Measurements from ENCODE around the gene ATM.

DNA sequence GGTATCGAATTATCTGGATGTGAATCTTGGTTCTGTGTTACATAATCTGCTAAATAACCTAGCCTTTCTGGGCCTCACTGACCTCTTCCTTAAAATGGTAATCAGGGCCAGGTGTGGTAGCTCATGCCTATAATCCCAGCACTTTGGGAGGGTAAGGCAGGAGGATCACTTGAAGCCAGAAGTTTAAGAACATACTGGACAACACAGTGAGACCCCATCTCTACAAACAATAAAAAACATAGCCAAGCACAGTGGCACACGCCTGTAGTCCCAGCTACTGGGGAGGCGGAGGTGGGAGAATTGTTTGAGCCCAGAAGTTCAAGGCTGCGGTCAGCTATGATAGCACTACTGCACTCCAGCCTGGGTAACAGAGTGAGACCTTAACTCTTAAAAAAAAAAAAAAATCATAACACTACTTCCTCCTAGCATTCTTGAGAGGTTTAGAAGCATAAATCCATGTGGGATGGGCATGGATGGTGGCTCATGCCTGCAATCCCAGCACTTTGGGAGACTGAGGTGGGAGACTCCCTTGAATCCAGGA, 171.9 kb downstream of the ATM start:
- TF ChIP-seq CHD2 (IDR thresholded peaks at IDR 0.05; ENCODE audit: borderline replicate concordance, low read depth, low read length) (no peak), HDAC2 (IDR thresholded peaks at IDR 0.05) (no peak), SIN3A (IDR thresholded peaks at IDR 0.05; ENCODE audit: low read depth, low read length) (no peak), CBFB (IDR thresholded peaks at IDR 0.05; ENCODE audit: low read depth) (no peak), CREB1 (IDR thresholded peaks at IDR 0.05; ENCODE audit: low read depth) (no peak), TCF3 (IDR thresholded peaks at IDR 0.05; ENCODE audit: borderline replicate concordance, insufficient read depth, low read depth, low read length) (no peak), RFX5 (IDR thresholded peaks at IDR 0.05; ENCODE audit: low read depth, low read length) (no peak), SP1 (IDR thresholded peaks at IDR 0.05; ENCODE audit: low read depth, low read length) (no peak), POLR2A (IDR thresholded peaks at IDR 0.05; ENCODE audit: low read depth, low read length) (no peak), NR2C1 (IDR thresholded peaks at IDR 0.05) (no peak)
- TF ChIP-seq, protein P1, sequence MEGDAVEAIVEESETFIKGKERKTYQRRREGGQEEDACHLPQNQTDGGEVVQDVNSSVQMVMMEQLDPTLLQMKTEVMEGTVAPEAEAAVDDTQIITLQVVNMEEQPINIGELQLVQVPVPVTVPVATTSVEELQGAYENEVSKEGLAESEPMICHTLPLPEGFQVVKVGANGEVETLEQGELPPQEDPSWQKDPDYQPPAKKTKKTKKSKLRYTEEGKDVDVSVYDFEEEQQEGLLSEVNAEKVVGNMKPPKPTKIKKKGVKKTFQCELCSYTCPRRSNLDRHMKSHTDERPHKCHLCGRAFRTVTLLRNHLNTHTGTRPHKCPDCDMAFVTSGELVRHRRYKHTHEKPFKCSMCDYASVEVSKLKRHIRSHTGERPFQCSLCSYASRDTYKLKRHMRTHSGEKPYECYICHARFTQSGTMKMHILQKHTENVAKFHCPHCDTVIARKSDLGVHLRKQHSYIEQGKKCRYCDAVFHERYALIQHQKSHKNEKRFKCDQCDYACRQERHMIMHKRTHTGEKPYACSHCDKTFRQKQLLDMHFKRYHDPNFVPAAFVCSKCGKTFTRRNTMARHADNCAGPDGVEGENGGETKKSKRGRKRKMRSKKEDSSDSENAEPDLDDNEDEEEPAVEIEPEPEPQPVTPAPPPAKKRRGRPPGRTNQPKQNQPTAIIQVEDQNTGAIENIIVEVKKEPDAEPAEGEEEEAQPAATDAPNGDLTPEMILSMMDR (IDR thresholded peaks at IDR 0.05 in 2 of 3, conservative IDR thresholded peaks at IDR 0.05 in 1 of 3; ENCODE audit: control insufficient read depth in 2 of 3, extremely low read depth in 1 of 3, insufficient read depth in 1 of 3, low read depth in 3 of 3, low read length in 3 of 3) = no peak
- TF ChIP-seq, protein P2, sequence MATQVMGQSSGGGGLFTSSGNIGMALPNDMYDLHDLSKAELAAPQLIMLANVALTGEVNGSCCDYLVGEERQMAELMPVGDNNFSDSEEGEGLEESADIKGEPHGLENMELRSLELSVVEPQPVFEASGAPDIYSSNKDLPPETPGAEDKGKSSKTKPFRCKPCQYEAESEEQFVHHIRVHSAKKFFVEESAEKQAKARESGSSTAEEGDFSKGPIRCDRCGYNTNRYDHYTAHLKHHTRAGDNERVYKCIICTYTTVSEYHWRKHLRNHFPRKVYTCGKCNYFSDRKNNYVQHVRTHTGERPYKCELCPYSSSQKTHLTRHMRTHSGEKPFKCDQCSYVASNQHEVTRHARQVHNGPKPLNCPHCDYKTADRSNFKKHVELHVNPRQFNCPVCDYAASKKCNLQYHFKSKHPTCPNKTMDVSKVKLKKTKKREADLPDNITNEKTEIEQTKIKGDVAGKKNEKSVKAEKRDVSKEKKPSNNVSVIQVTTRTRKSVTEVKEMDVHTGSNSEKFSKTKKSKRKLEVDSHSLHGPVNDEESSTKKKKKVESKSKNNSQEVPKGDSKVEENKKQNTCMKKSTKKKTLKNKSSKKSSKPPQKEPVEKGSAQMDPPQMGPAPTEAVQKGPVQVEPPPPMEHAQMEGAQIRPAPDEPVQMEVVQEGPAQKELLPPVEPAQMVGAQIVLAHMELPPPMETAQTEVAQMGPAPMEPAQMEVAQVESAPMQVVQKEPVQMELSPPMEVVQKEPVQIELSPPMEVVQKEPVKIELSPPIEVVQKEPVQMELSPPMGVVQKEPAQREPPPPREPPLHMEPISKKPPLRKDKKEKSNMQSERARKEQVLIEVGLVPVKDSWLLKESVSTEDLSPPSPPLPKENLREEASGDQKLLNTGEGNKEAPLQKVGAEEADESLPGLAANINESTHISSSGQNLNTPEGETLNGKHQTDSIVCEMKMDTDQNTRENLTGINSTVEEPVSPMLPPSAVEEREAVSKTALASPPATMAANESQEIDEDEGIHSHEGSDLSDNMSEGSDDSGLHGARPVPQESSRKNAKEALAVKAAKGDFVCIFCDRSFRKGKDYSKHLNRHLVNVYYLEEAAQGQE (IDR thresholded peaks at IDR 0.05; ENCODE audit: low read depth, low read length) = no peak

Measured in GM12878 (cell line).